ENCODE measurements around the gene SLF1. TPM values are rescaled to one million over a fixed set of nuclear protein-coding genes. Genes with fewer than 3 reads are reported as not detected.
"Not testable (repeated sequence)": the region's sequence is repeated elsewhere in the genome, so short reads cannot be mapped to it uniquely, and the experiment has no call there.

SLF1 gene
- polyA plus RNA-seq (ENCODE audit: insufficient read length in 3 of 3) = 10 to 100 TPM; 13.5 to 17.7 (median 16.0) TPM
- long read RNA-seq, donor 1 = 0 reads
- long read RNA-seq, donor 2 = 0 reads
- long read RNA-seq, donor 3, full-length matches to known transcripts = 3 of 3 reads
- long read RNA-seq, donor 3, partial matches to known transcripts = 0 of 3 reads
- long read RNA-seq, donor 3, other reads (novel, unspliced or antisense) = 0 of 3 reads
- long read RNA-seq, donor 4, full-length matches to known transcripts = 3 of 3 reads
- long read RNA-seq, donor 4, partial matches to known transcripts = 0 of 3 reads
- long read RNA-seq, donor 4, other reads (novel, unspliced or antisense) = 0 of 3 reads
- long read RNA-seq, donor 5 = 0 reads
- long read RNA-seq, donor 6, partial matches to known transcripts = 0 of 1 reads
- long read RNA-seq, donor 6, other reads (novel, unspliced or antisense) = 0 of 1 reads
- long read RNA-seq, donor 7, partial matches to known transcripts = 5 of 6 reads
- long read RNA-seq, donor 7, other reads (novel, unspliced or antisense) = 0 of 6 reads
- long read RNA-seq, donor 8 = 0 reads
- long read RNA-seq, donor 9 = 0 reads
- long read RNA-seq, donor 10, full-length matches to known transcripts = 1 of 1 reads
- long read RNA-seq, donor 10, partial matches to known transcripts = 0 of 1 reads
- long read RNA-seq, donor 10, other reads (novel, unspliced or antisense) = 0 of 1 reads
- long read RNA-seq, donor 11, full-length matches to known transcripts = 1 of 1 reads
- long read RNA-seq, donor 11, partial matches to known transcripts = 0 of 1 reads
- long read RNA-seq, donor 11, other reads (novel, unspliced or antisense) = 0 of 1 reads
- long read RNA-seq, donor 12 = 0 reads
- long read RNA-seq, donor 13 = 0 reads
- long read RNA-seq, donor 14, full-length matches to known transcripts = 1 of 1 reads
- long read RNA-seq, donor 14, partial matches to known transcripts = 0 of 1 reads
- long read RNA-seq, donor 14, other reads (novel, unspliced or antisense) = 0 of 1 reads
- long read RNA-seq, donor 15, full-length matches to known transcripts = 1 of 1 reads
- long read RNA-seq, donor 15, partial matches to known transcripts = 0 of 1 reads
- long read RNA-seq, donor 15, other reads (novel, unspliced or antisense) = 0 of 1 reads
- long read RNA-seq, donor 16, full-length matches to known transcripts = 3 of 3 reads
- long read RNA-seq, donor 16, partial matches to known transcripts = 0 of 3 reads
- long read RNA-seq, donor 16, other reads (novel, unspliced or antisense) = 0 of 3 reads

DNA sequence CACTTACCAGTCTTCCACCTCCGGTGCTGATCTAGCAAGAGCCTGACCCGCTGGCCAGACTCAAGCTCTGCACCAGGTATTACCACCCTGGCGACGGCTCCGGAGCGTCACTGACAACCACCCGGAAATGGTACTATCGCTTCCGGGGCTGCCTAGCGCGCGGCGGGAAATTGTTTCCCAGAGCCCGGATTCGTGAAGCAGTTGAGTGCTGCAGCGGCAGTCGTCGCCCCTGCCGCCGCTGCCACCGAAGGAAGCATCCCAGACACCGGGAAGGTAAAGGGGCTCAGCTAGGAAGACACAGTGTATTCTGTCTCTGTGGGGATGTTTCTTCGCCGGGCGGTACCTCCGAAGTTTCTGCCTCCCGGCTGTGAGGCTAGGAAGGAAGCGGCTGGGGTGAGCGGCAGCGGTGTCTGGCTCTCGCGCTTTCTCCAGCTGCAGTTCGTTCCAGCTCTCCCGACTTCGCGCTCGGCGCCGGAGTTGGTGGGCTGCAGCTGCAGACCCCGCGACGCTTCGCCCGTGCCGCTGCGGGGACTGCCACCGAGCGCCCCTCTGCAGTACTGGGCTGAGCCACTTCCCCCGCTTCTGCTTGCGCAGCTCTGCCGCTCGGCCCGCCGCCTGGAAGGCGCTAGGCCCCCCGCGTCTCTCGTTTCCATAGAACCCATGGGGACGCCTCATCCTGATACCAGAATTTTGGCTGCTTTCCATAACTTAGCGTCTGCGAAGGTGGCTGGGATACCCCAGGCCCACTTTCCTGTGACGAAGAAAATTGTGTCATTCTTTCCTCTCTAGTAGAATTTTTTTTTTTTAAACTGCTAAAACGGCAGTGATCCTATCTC lies at the start of gene SLF1, which contains the start of gene KIAA0825:
SLF1 (plus strand) TSS at position 177 of the 836 bp plus-strand sequence. CDS start 10,142 bp downstream, outside the sequence.
KIAA0825 (minus strand) TSS at position 112 of the 836 bp plus-strand sequence. CDS start 81,478 bp downstream, outside the sequence.
- peak; percentile 78 to 92 (median 87) for DNase-seq (ENCODE audit: extremely low read depth in 1 of 11, low read depth in 9 of 11, low spot score in 4 of 11)

DNA sequence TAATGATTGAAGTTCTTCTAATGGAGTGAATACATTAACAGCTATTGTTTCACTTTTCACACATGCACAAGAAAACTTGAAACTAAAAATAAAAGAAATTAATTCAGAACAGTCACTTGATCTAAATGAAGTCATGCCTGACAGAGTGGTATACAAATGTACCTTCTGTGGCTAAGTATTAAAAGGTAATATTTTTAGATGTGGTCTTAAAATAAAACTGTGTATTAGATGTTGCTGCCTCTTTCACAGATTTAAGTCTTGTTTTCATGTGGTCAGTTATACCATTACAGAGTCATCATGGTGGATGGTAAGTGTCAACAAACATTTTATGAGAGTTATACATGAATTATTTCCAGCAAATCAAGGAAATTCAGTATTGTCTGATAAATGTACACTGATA lies 47.1 kb upstream of the SLF1 start:
- DNase-seq (ENCODE audit: extremely low read depth in 1 of 11, low read depth in 9 of 11, low spot score in 4 of 11) = no peak

DNA sequence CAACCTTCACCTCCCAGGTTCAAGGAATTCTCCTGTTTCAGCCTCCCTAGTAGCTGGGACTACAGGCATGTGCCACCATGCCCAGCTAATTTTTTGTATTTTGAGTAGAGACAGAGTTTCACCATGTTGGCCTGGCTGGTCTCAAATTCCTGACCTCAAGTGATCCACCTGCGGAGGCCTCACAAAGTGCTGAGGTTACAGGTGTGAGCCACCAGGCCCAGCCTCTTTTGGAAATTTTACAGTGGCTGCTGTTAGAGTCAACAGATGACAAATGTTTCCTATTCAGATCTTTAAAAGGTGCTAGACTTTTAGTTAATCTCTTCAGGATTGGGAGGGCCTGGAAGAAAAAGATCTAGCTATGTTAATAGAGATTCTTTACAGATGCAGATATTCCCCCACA lies 45.1 kb upstream of the SLF1 start:
- not testable (repeated sequence) for DNase-seq (ENCODE audit: extremely low read depth in 1 of 11, low read depth in 9 of 11, low spot score in 4 of 11)

DNA sequence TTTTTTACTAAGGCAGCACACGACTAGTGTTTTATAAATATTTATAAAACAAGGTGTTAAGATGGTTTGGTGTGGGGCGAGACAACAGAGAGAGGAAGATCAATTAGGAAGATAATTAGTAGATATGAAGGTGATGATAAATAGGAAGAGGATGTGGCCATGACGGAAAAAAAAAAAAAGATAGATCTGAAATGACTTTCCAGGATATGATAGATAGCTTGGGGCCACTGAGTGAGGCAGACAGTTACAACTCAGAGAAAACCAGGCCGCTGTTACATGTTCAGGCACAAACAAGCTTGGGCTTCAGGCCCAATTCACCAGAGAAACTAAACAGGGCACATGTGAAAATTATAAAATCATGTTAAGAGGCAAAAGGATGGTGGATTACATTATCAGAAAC lies 43.3 kb upstream of the SLF1 start:
- DNase-seq (ENCODE audit: extremely low read depth in 1 of 11, low read depth in 9 of 11, low spot score in 4 of 11) = no peak

DNA sequence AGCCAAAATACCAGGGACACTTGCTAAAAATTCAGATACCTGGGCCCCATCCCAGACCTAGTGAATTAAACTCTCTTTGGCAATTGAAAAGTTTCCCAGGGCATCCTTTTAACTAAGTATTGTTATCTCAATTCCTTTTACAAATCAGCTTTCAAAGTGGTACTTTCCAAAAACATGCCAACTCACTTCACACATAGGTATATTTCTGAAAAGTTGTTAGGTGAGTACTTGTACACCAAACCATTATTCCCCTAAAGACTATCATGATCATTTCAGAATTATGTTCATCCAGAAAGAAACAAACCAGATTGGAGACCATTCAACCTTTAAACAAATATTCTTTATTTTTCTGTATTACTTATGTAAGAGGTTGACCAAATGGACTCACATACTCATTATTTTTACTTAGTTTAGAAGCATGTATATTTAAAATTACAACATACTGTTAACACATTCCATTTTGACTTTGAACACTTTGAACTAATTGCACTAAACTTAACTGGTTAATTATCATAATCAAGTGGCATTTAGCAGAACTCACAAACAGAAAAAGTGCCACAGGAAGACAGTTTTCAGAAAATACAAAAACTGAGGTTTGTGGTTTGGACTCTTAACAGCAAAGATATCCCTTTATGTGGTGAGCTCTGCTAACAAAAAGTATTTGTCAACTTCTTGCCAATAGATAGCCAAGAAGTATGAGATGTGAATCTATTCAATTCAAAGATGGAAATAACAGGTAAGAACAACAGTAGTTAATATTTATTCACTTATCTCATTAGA lies 40.8 kb upstream of the SLF1 start:
- DNase-seq (ENCODE audit: extremely low read depth in 1 of 11, low read depth in 9 of 11, low spot score in 4 of 11) = no peak

DNA sequence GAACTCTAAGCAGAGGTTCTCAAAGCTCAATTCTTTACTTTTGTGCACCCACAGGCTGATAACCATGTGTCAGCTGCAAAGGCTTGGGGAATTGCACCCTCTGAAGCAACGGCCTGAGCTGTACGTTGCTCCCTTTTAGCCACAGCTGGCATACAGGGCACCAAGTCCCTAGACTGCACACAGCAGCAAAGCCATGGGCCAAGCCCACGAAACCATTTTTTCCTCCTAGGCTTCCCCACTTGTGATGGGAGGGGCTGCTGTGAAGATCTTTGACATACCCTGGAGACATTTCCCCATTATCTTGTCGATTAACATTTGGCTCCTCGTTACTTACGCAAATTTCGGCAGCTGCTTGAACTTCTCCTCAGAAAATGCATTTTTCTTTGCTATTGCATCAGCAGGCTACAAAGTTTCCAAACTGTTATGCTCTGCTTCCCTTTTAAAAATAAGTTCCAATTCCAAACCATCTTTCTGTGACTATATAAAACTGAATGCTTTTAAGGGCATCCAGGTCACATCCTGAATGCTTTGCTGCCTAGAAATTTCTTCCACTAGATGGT lies 23.1 kb upstream of the SLF1 start:
- no peak for DNase-seq (ENCODE audit: extremely low read depth in 1 of 11, low read depth in 9 of 11, low spot score in 4 of 11)

DNA sequence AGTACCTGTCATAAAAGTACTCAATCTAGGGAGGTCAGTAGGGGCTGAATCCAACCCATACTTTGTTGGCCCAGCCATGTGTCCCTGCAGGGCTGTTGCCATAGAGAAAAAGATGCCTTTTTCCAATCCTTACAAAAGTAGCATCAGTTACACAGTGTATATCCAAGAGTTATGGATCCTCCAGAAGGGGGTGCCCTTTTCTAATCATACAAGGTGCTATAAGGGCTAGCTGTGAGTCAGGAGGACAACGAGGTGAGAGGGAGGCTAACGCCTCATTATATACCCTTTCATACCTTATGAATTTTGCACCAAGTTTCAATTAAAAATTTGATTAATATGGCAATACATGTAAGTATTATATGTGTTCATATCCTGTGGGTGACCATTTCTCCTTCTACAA lies 4.9 kb upstream of the SLF1 start:
- DNase-seq (ENCODE audit: extremely low read depth in 1 of 11, low read depth in 9 of 11, low spot score in 4 of 11) = no peak

DNA sequence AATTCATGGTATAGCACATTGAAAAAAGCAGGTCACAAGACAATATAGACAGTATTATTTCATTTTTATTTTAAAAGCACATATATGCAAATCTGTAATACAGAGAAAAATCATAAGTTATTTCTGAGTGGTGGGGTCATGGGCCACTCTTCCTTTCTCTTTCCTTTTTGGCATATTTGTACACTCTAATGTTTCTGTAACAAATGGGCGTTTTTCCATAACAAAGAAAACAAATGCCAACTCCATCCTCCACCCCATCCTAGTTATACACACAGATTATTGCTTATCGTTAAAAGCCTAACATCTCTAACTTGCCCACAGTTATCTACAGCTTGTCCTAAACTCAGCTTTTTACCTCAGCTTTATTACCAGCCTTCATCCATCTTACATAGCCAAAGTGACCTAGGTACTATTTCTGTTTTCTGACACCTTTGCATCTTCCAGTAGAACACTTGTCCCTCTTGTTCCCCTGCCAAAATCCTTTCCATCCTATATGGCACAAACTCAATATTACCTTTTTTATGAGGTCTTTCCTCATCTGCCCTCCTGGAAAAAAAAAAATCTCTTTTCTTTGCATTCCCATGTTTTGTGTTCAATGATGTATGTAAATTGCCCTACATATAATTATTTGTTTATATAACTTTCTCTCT lies 4.2 kb upstream of the SLF1 start:
- DNase-seq (ENCODE audit: extremely low read depth in 1 of 11, low read depth in 9 of 11, low spot score in 4 of 11) = no peak

DNA sequence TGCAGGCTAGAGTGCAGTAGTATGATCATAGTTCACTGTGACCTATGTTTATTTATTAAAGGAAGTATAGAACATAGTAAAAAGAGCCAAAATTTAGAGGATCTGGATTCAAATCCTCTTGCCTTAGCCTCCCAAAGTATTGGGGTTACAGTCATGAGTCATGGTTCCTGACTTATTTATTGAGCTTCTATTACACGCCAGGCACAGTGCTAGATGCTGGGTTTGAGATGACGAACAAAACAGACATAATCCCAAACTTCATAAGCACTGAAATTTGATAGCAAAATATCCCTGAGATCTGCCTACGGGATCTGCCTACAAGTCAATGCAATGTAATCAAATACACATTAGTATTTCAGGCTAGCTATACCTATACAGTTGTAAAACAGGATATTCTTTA lies 2.6 kb upstream of the SLF1 start:
- DNase-seq (ENCODE audit: extremely low read depth in 1 of 11, low read depth in 9 of 11, low spot score in 4 of 11) = no peak

DNA sequence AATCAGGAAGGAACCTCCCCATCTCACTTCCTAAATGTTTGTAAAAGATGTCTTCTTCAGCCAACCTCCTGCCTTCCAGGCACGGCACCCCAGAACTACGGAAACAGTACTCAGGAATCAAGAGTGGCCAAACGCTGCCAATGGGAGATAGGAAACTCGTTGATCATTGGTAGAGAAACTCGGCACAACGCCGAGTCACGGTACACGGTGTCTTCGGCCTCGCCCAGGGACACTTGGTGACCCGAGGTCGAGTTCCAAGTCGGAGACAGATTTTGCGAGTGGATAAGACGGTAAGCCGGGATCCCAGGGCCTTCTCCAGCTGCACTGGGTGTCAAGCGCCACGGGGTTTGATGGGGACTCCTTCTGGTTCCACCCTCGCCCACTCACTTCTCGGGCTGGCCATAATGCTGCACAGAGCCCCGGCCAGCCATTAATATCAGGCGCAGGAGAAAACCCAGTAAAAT lies 408 bp upstream of the SLF1 start:
- peak in 9 of 11 donors; percentile 6 to 63 (median 31) for DNase-seq (ENCODE audit: extremely low read depth in 1 of 11, low read depth in 9 of 11, low spot score in 4 of 11)

DNA sequence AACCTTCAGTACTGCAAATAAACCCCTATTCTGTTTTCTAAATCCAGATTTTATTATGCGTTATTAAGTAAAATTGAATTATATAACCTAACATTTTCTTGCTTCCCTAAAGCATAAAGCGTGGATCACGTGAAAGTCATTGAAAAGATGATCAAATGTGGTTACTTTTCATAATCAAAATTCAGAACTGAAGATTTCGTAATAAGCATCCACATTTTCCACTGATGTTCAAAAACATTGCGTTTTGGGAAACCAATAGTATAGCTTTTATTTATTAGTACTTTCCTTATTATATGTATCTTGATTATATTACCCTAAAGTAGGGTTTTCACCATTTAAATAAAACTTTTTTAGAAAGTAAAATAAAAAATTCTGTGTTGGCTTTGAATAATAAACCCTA lies 1.8 kb downstream of the SLF1 start:
- no peak for DNase-seq (ENCODE audit: extremely low read depth in 1 of 11, low read depth in 9 of 11, low spot score in 4 of 11)

DNA sequence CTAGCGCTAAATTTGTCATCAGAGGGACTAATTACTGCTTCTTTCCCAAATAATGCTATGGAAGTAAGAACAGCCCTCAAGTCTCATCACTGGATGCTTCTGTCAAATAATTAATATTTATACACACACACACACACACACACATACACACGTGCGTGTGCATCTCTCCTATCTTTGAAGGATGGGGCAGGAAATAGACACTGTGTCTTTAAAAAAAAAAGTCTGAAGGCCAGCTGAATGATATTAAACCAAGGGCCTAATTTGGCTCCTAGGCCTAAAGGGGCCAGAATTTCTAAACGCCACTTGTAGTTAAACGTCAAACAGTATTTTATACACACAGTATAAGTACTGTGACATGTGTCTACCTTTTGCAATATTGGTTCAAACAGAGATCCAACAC lies 3.3 kb downstream of the SLF1 start:
- DNase-seq (ENCODE audit: extremely low read depth in 1 of 11, low read depth in 9 of 11, low spot score in 4 of 11) = no peak

DNA sequence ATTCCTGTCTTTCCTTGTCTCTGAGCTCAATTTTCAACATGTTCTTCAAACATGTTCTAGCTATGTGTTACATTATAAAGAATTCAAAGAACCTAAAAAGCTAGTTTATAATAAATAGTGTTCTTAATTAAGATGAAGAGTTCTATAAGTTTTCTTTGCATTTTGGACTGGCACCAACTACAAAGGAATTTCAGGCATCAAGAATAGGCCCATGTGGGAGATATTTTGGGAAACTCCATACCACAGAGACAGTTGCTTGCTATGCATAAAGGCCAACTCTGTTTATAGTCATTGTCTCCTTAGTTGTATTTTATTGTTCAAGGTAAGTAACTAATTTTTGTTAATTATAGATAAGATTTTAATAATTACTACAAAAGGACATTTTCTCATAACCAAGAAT lies 4.5 kb downstream of the SLF1 start:
- no peak for DNase-seq (ENCODE audit: extremely low read depth in 1 of 11, low read depth in 9 of 11, low spot score in 4 of 11)

DNA sequence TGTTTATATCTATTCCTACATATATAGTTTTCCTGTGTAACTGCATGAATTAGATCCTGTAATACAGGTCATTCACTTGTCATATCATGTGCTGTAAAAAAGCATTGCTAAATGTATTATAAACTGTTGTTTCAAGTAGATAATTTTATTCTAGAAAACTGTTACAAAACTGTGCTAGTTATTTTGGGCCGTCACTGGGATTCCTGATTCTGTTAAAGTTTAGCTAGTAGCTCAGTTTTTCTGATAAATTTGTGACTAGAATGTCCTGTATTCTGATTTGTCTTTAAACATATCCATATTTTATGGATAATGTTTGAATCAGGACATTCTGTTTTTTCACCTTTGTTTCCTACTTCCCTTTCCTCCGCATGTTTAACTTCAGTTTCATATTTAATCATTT lies 5.4 kb downstream of the SLF1 start:
- DNase-seq (ENCODE audit: extremely low read depth in 1 of 11, low read depth in 9 of 11, low spot score in 4 of 11) = no peak

DNA sequence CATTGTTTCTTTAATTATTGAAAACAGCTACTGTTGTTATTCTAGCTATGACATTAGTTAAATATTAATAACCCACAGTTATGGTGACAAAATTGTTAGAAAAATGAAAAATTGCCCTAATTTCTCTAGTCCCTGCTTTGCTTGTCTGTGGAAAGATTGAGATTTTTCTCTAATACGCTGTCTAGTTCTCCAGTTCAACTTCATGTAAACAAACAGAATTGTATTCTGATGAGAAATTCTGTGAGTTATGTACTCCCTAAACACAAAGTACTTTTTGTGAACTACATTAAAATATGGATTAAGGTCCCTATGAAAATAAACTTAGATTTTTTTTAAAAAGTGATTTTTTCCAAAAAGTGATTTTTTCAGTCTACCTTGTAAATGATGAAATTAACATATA lies 8.7 kb downstream of the SLF1 start:
- DNase-seq (ENCODE audit: extremely low read depth in 1 of 11, low read depth in 9 of 11, low spot score in 4 of 11) = no peak

DNA sequence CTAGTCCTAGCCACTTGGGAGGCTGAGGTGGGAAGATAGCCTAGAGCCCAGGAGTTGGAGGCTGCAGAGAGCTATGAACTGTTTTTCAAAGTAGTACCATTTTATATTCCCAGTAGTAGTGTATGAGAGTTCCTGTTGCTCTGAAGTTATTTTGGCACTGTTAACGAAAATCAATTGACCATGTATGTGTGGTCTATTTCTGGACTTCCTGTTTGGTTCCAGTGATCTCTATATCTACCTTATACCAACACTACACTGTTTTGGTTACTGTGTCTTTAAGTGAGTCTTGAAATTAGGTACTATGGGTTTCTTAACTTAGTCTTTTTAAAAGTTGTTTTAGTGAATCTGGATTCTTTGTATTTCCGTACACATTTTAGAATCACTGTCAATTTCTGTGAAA lies 13.6 kb downstream of the SLF1 start:
- DNase-seq (ENCODE audit: extremely low read depth in 1 of 11, low read depth in 9 of 11, low spot score in 4 of 11) = no peak

DNA sequence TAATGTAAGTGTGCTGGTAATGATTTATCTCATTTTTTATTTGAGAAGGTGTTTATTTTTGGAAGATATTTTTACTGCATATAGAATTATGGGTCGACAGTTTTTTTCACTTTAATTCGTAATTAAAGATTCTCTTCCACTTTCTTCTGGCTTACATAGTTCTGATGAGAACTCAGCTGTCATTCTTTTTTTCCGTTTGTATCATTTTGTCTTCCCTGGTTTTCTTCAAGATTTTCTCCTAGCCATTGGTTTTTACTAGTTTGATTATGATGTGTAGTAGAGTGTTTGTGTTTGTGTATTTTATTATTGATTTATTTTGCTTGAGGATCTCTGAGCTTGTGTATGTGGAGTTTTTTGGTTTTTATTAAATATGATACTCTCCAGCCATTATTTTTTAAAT lies 21.7 kb downstream of the SLF1 start:
- DNase-seq (ENCODE audit: extremely low read depth in 1 of 11, low read depth in 9 of 11, low spot score in 4 of 11) = no peak
